Measurements from ENCODE around the gene KCNJ11.

DNA sequence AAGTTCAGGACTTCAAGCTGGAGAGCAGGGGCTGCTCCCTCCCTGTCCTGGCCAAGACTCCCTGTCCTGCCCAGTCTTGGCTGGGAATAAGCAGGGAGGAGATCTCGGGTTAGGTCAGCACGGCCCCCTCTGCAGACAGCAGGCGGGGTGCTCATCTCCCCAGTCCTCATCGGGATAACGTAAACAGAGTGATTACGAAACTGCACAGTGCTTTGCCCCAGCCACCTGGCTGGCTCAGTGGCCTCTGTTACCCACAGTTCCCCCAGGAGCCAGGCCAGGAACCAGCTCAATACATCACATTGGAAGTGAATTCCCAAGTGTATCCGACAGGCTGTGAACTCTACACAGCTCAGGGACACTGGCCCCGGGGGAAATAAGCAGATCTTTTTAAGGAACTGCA lies 42.7 kb upstream of the KCNJ11 start:
- no peak for TF ChIP-seq ZNF274 (IDR thresholded peaks at IDR 0.05; ENCODE audit: low read depth, low read length)
- no peak for TF ChIP-seq SUZ12 (IDR thresholded peaks at IDR 0.05; ENCODE audit: extremely low read depth, insufficient read depth, insufficient read length)
